HepG2 (cell line): Measurements from ENCODE around the gene CCDC18.
"Not testable (repeated sequence)": the region's sequence is repeated elsewhere in the genome, so short reads cannot be mapped to it uniquely, and the experiment has no call there.

ENCODE experiments used
- CHD2 ChIP-seq: IDR thresholded peaks from 2 replicates; pipeline ENCODE4 v1.6.1; 2011; ENCODE audit warnings: low read depth, low read length, improper control_type of control experiment
- EP300 ChIP-seq, 3 experiments: sonication (generic) in 1 of 3; formaldehyde crosslinking in 1 of 3; IDR thresholded peaks; 2 replicates each; pipeline versions ENCODE4 v1.5.1 to v1.6.1; 2011 to 2020; ENCODE audit warnings: low read depth in 2 of 3, low read length in 2 of 3, borderline replicate concordance in 1 of 3, improper control_type of control experiment in 1 of 3, mild to moderate bottlenecking in 1 of 3, missing genetic modification reagents in 1 of 3, moderate library complexity in 1 of 3
- HNRNPH1 ChIP-seq: fragments of 200-400 bp; formaldehyde crosslinking; optimal IDR thresholded peaks from 2 replicates; pipeline ENCODE3; 2017; ENCODE audit warnings: mild to moderate bottlenecking, low read depth, low read length
- POLR2A ChIP-seq, 2 experiments: IDR thresholded peaks; 2 replicates each; pipeline ENCODE4 v1.6.1; 2011; ENCODE audit warnings: low read depth in 2 of 2, low read length in 2 of 2, mild to moderate bottlenecking in 1 of 2, moderate library complexity in 1 of 2; ENCODE audit not compliant: insufficient read depth in 1 of 2
- RFX1 ChIP-seq: fragments of 450-650 bp; IDR thresholded peaks from 2 replicates; pipeline ENCODE4 v1.6.1; 2017
- SIN3B ChIP-seq: fragments of 150-350 bp; IDR thresholded peaks from 2 replicates; pipeline ENCODE4 v1.6.1; 2014; ENCODE audit warnings: low read length
- TCF7 ChIP-seq: sonication (generic); IDR thresholded peaks from 2 replicates; pipeline ENCODE4 v1.6.1; 2016; ENCODE audit warnings: antibody characterized with exemption, low read depth
- TCF7L2 ChIP-seq: IDR thresholded peaks from 2 replicates; pipeline ENCODE4 v1.6.1; 2011; ENCODE audit warnings: mild to moderate bottlenecking, low read depth, low read length, moderate library complexity
- THAP9 ChIP-seq: sonication (generic); formaldehyde crosslinking; IDR thresholded peaks from 2 replicates; pipeline ENCODE4; 2020; ENCODE audit warnings: missing genetic modification reagents, mild to moderate bottlenecking, borderline replicate concordance
- TP53 ChIP-seq: sonication (generic); formaldehyde crosslinking; conservative IDR thresholded peaks from 2 replicates; pipeline ENCODE4 v1.4.0; 2020; ENCODE audit warnings: missing genetic modification reagents
- YY1 ChIP-seq: IDR thresholded peaks from 2 replicates; pipeline ENCODE4 v1.6.1; 2011; ENCODE audit warnings: low read length, low read depth, moderate library complexity, mild to moderate bottlenecking; ENCODE audit not compliant: insufficient read depth, insufficient replicate concordance
- ZNF256 ChIP-seq: sonication (generic); formaldehyde crosslinking; conservative IDR thresholded peaks from 2 replicates; pipeline ENCODE4 v1.4.0; 2020; ENCODE audit warnings: missing genetic modification reagents
- ZNF296 ChIP-seq: sonication (generic); formaldehyde crosslinking; conservative IDR thresholded peaks from 2 replicates; pipeline ENCODE4 v1.5.0; 2020; ENCODE audit warnings: mild to moderate bottlenecking, missing genetic modification reagents
- ZNF350 ChIP-seq: sonication (generic); formaldehyde crosslinking; IDR thresholded peaks from 2 replicates; pipeline ENCODE4 v1.4.0; 2020; ENCODE audit warnings: mild to moderate bottlenecking, low read depth, missing genetic modification reagents, borderline replicate concordance

GRCh38 chr1:93277530-93277929 is 97.0 kb downstream of the CCDC18 start:
- TF ChIP-seq YY1; ZNF296 (CRISPR knock-in tag); EP300 (IDR thresholded peaks at IDR 0.05; ENCODE audit: low read depth in 2 of 2, low read length in 2 of 2); EP300 (CRISPR knock-in tag; IDR thresholded peaks at IDR 0.05; ENCODE audit: borderline replicate concordance); TP53 (CRISPR knock-in tag); HNRNPH1; ZNF256; ZNF350 (CRISPR knock-in tag); THAP9 (CRISPR knock-in tag); POLR2A (IDR thresholded peaks at IDR 0.05; ENCODE audit: insufficient read depth in 1 of 2, low read depth in 2 of 2, low read length in 2 of 2); CHD2; RFX1; TCF7L2; SIN3B; TCF7: not testable (repeated sequence)
